SJCRH30 (cell line): ENCODE results near the gene CD4. TPM values are rescaled to one million over a fixed set of nuclear protein-coding genes. Genes with fewer than 3 reads are reported as not detected.

ENCODE experiments used
- DNase-seq, 2 experiments: peaks; one replicate each; pipeline ENCODE4 v3.0.0-alpha.2; 2015 to 2020
- H3K27ac ChIP-seq: fragments of 250-450 bp; sonication (Bioruptor Pico); 2 replicates; pipeline ENCODE4 v1.5.1; 2020; ENCODE audit warnings: mild to moderate bottlenecking, moderate library complexity
- H3K27me3 ChIP-seq: fragments of 250-450 bp; sonication (Bioruptor Pico); 2 replicates; pipeline ENCODE4 v1.5.1; 2020; ENCODE audit warnings: mild to moderate bottlenecking, moderate library complexity
- H3K36me3 ChIP-seq: fragments of 250-450 bp; sonication (Bioruptor Pico); 2 replicates; pipeline ENCODE4 v1.5.1; 2020; ENCODE audit warnings: mild to moderate bottlenecking, moderate library complexity
- H3K4me1 ChIP-seq: fragments of 250-450 bp; sonication (Bioruptor Pico); 2 replicates; pipeline ENCODE4 v1.5.1; 2020; ENCODE audit warnings: mild to moderate bottlenecking, moderate library complexity
- H3K4me3 ChIP-seq: fragments of 250-450 bp; sonication (Bioruptor Pico); 2 replicates; pipeline ENCODE4 v1.5.1; 2020; ENCODE audit warnings: mild to moderate bottlenecking, moderate library complexity
- H3K9me3 ChIP-seq: fragments of 250-450 bp; sonication (Bioruptor Pico); replicated peaks from 2 replicates; pipeline ENCODE4 v1.5.1; 2020; ENCODE audit warnings: mild to moderate bottlenecking, moderate library complexity
- total RNA-seq: library from RNA; depleted of rRNA; stranded (reverse); fragments of >200 nt; shearing (Covaris generic); gene quantifications from 2 replicates; pipeline ENCODE4 v1.2.3, GENCODE V29; 2014

CD4 gene
- total RNA-seq, 1 experiment from 2014 or later, result not detected

DNA sequence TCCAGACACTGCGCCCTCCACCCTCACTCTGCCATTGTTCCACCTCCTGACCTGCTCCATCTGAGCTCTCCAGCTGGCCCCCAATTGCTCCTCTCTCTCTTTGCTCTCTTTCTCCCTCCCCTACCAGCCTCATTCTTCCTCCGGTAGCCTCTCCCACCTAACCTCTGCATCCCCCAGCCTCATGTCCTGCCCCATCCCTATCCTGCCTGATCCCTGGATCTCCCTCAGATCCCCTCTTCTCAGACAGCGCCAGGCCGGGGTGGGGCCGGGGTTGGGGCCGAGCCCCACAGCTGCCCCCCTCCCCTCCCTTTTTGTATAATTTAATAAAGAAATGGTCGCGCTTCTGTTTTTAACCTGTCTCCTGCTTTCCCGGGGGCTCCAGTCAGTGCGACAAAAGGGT, 18.7 kb upstream of the CD4 start:
- H3K36me3 ChIP-seq, result no peaks in the 10 kb centered on the region
- H3K9me3 ChIP-seq, result no peaks in the 10 kb centered on the region
- H3K27ac ChIP-seq, result no peak overlapping the region
- DNase-seq, result no peak
- peaks cover 8% of the 10 kb centered on the region; the same call in 1 of the 2 replicates for H3K4me1 ChIP-seq
- H3K4me3 ChIP-seq, result no peak overlapping the region
- H3K27me3 ChIP-seq, result no peaks in the 10 kb centered on the region

- H3K4me3 ChIP-seq, result no peak overlapping the region
- H3K27ac ChIP-seq, result no peak overlapping the region
- no peak for DNase-seq
- no peaks in the 10 kb centered on the region for H3K27me3 ChIP-seq
- no peaks in the 10 kb centered on the region for H3K9me3 ChIP-seq
- peaks cover 8% of the 10 kb centered on the region; the same call in 1 of the 2 replicates for H3K4me1 ChIP-seq
- no peaks in the 10 kb centered on the region for H3K36me3 ChIP-seq
Observed at GRCh38 chr12:6771091-6771495, 18.2 kb upstream of the CD4 start.

DNA sequence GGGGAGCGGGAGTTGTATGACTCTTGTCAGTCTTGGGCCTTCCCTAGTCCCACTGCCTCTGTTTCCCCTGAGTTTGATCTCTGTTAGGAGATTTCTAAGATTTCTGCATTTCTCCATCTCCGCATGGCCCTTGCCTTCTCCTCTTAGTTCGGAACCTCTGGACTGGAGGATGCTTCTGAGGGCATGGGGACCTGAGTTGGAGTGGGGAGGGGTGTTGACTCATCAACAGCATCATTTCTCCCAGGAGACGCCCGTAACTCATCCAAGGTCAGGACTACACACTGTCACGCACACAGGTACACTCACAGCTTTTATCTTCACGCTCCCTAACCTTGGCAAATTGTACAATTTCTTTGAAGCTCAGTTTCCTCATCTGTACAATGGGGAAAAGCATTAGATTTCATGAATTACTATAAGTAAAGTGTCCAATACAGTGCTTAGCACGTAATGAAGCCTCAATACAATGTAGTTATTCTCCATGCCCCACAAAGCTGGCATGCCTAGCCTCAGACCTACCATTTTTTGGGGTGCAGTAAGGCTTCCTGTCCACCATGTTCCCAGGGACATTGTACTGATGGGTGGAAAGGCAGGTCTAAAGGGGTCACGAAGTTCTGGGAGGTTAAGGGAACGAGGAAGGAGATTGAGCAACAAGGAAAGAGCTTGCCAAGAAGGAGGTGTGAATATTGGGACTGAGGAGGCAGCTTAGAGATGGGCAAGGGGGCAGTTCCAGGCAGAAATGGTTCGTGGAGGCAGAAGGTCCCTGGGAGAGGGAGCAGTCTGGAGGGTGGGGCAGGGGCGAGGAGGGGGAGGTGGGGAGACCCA, 17.6 kb upstream of the CD4 start:
- Histone ChIP-seq H3K27ac (no peak overlapping the region), H3K9me3 (no peaks in the 10 kb centered on the region), H3K4me1 (peaks cover 8% of the 10 kb centered on the region; the same call in 1 of the 2 replicates)

DNA sequence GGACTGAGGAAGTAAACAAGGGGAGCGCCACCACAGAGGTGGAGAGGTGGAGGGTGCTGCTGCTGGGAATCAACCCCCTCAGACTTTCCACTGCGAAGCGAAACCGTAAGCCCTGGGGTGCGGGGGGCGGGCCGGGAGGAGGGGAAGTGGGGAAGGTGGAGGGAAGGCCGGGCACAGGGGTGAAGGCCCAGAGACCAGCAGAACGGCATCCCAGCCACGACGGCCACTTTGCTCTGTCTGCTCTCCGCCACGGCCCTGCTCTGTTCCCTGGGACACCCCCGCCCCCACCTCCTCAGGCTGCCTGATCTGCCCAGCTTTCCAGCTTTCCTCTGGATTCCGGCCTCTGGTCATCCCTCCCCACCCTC, 17.0 kb upstream of the CD4 start, which contains the start of gene LAG3:
Gene LAG3 (plus strand): TSS at position 190 of the 365 bp plus-strand sequence. CDS start 333 bp downstream, outside the sequence.
- no peaks in the 10 kb centered on the region for H3K36me3 ChIP-seq
- H3K4me1 ChIP-seq, result peaks cover 8% of the 10 kb centered on the region; the same call in 1 of the 2 replicates
- H3K27me3 ChIP-seq, result no peaks in the 10 kb centered on the region
- no peak within 1 kb of the TSS for H3K27ac ChIP-seq
- H3K9me3 ChIP-seq, result no peaks in the 10 kb centered on the region
- H3K4me3 ChIP-seq, result no peak within 1 kb of the TSS
- DNase-seq, result no peak

More for the DNA sequence above, 17.6 kb upstream of the CD4 start:
- Histone ChIP-seq H3K4me3 (no peak overlapping the region), H3K36me3 (no peaks in the 10 kb centered on the region), H3K27me3 (no peaks in the 10 kb centered on the region)
- DNase-seq, result no peak

- H3K9me3 ChIP-seq, result no peaks in the 10 kb centered on the region
- H3K4me3 ChIP-seq, result no peak overlapping the region
- no peaks in the 10 kb centered on the region for H3K27me3 ChIP-seq
- no peak overlapping the region for H3K27ac ChIP-seq
- H3K4me1 ChIP-seq, result peaks cover 5% of the 10 kb centered on the region; the same call in 1 of the 2 replicates
- DNase-seq, result no peak
- H3K36me3 ChIP-seq, result no peaks in the 10 kb centered on the region
Observed at GRCh38 chr12:6772726-6773589, 16.4 kb upstream of the CD4 start.

DNA sequence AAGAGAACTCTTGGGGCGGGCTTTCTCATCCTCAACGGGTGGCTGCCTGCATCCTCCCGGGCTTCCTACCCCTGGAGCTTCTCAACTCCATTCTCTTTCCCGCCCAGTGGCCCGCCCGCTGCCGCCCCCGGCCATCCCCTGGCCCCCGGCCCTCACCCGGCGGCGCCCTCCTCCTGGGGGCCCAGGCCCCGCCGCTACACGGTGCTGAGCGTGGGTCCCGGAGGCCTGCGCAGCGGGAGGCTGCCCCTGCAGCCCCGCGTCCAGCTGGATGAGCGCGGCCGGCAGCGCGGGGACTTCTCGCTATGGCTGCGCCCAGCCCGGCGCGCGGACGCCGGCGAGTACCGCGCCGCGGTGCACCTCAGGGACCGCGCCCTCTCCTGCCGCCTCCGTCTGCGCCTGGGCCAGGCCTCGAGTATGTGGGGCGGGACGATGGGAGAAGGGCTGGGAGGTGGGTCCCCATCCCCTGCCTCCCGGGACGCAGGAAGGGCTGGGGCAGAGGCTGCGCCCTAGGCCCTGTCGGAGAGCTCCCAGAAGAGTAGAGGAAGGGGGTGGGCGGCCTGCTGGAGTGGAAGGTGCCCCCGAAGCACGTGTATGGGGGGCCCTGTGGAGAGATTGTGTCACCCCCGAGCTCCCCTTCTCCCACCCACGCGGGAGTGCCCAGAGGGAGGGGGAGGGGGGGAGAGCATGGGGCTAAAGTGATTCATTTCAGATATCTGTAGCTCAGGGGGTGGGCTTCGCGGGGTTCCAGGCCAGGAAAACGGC, 15.6 kb upstream of the CD4 start:
- Histone ChIP-seq H3K9me3 (no peaks in the 10 kb centered on the region), H3K4me1 (0 out of 2 replicates have a peak, but pooled peaks cover 5% of the 10 kb centered on the region), H3K4me3 (no peak overlapping the region), H3K27ac (no peak overlapping the region), H3K27me3 (no peaks in the 10 kb centered on the region), H3K36me3 (no peaks in the 10 kb centered on the region)
- DNase-seq, result no peak

DNA sequence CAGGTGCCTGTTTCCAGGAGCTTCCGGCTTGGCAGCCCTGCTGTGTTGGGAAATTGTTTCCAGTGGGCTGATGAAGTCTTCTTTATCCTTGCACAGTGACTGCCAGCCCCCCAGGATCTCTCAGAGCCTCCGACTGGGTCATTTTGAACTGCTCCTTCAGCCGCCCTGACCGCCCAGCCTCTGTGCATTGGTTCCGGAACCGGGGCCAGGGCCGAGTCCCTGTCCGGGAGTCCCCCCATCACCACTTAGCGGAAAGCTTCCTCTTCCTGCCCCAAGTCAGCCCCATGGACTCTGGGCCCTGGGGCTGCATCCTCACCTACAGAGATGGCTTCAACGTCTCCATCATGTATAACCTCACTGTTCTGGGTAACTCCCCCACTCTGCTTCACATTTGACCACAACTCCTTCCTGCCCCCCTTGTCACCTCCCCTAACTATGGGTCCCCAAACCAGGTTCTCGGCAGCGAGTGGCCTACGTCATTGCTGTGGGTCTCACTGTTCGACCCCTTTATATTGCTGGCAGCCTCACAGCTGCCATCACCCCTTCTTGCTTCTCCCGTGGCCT, 14.7 kb upstream of the CD4 start:
- no peak overlapping the region for H3K27ac ChIP-seq
- H3K4me1 ChIP-seq, result 0 out of 2 replicates have a peak, but pooled peaks cover 4% of the 10 kb centered on the region
- no peak for DNase-seq
- no peaks in the 10 kb centered on the region for H3K36me3 ChIP-seq
- H3K4me3 ChIP-seq, result no peak overlapping the region
- no peaks in the 10 kb centered on the region for H3K9me3 ChIP-seq
- no peaks in the 10 kb centered on the region for H3K27me3 ChIP-seq

DNA sequence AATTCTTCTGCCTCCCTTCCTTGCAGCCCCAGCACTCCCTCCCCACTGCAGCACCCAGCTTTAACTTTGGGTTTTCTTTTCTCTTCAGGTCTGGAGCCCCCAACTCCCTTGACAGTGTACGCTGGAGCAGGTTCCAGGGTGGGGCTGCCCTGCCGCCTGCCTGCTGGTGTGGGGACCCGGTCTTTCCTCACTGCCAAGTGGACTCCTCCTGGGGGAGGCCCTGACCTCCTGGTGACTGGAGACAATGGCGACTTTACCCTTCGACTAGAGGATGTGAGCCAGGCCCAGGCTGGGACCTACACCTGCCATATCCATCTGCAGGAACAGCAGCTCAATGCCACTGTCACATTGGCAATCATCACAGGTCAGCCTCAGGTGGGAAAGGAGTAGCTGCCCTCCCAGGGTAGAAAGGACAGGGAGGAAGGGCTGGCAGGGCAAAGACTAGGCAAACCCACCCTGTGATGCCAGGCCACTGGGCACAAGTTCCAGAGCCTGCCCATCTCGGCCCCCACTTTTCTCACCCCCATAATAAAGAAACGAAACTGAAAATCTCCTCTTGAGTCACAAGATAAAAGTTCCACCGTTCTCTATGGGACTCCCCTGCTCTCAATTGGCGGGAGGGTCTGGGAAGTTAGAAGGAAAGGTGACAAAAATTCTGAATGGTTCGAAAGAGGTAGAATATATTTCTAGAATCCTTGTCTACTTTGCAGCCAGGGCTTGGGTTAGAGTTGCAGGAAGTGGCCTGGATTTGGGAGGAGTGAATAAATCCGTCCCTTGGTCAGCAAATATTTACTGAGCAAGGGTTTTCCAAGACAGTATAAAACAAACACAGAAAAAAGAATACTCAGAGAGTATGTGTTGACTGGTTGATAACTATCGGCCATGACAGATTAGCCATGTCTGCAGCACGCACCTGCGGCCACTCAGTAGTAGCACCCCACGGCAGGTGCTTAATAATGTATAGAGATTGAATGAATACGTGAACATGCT, 13.8 kb upstream of the CD4 start:
- Histone ChIP-seq H3K4me3 (no peak overlapping the region), H3K9me3 (no peaks in the 10 kb centered on the region), H3K36me3 (no peaks in the 10 kb centered on the region), H3K27ac (no peak overlapping the region), H3K27me3 (no peaks in the 10 kb centered on the region), H3K4me1 (0 out of 2 replicates have a peak, but pooled peaks cover 4% of the 10 kb centered on the region)
- no peak for DNase-seq

DNA sequence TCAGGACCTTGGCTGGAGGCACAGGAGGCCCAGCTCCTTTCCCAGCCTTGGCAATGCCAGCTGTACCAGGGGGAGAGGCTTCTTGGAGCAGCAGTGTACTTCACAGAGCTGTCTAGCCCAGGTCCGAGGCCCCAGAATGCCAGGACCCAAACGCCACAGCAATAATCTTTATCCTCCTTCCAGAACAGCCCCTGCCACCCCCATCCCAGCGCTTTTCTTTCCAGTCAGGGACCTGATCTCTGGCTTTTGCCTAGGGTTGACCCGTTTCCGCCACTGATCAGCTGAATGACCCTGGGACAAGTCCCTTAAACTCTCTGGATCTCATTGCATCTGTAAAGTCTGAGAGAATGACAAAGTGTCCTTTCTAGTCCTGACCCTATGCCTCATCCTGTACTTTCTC, 11.9 kb upstream of the CD4 start:
- H3K27ac ChIP-seq, result no peak overlapping the region
- H3K9me3 ChIP-seq, result no peaks in the 10 kb centered on the region
- H3K36me3 ChIP-seq, result no peaks in the 10 kb centered on the region
- H3K4me3 ChIP-seq, result no peak overlapping the region
- no peak for DNase-seq
- H3K27me3 ChIP-seq, result no peaks in the 10 kb centered on the region
- 0 out of 2 replicates have a peak, but pooled peaks cover 4% of the 10 kb centered on the region for H3K4me1 ChIP-seq

GRCh38 chr12:6778217-6778573, 11.1 kb upstream of the CD4 start:
- peak in 1 of 2 experiments; percentile 21 for DNase-seq
- Histone ChIP-seq H3K4me3 (peak overlapping the region; percentile 47), H3K9me3 (no peaks in the 10 kb centered on the region), H3K36me3 (no peaks in the 10 kb centered on the region), H3K27ac (no peak overlapping the region), H3K27me3 (no peaks in the 10 kb centered on the region), H3K4me1 (0 out of 2 replicates have a peak, but pooled peaks cover 4% of the 10 kb centered on the region)

GRCh38 chr12:6778574-6779550, 10.5 kb upstream of the CD4 start:
- H3K36me3 ChIP-seq, result no peaks in the 10 kb centered on the region
- H3K4me3 ChIP-seq, result peak overlapping the region; percentile 47
- H3K27ac ChIP-seq, result no peak overlapping the region
- DNase-seq, result peak; percentile 94 to 98
- peaks cover 4% of the 10 kb centered on the region; the same call in 1 of the 2 replicates for H3K4me1 ChIP-seq
- no peaks in the 10 kb centered on the region for H3K9me3 ChIP-seq
- H3K27me3 ChIP-seq, result no peaks in the 10 kb centered on the region

DNA sequence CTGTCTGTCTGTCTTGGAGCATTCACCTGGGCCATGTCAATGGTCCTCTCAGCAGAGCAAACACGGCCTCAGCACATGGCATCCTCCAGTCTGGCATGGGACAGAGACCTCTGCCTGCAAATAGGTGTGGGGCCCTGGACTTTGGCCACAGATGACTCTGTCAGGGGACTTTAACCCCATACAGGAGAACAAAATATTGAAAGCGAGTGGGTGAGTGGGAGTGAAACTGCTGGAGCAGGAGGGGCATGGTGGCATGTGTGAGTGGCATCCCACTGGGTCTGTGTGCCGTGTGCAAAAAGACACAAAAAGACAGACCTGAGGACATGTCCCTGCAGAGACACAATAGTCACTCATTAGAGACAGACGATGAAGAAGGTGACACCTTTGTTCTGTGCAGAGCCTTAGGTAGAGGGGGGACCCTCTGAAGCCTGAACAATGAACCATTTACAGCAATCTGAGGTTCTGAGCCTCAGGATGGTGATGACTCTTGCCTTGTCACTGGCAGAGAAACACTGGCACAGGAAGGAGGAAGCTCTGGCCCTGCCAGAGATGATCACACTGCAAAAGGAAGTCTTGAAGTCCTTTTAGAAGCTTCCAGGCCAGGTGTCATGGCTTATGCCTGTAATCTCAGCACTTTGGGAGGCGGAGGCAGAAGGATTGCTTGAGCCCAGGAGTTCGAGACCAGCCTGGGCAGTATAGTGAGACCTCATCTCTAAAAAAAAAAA, 9.5 kb upstream of the CD4 start:
- H3K27me3 ChIP-seq, result no peaks in the 10 kb centered on the region
- no peaks in the 10 kb centered on the region for H3K9me3 ChIP-seq
- no peak overlapping the region for H3K4me3 ChIP-seq
- H3K27ac ChIP-seq, result no peak overlapping the region
- no peak for DNase-seq
- no peaks in the 10 kb centered on the region for H3K36me3 ChIP-seq
- H3K4me1 ChIP-seq, result peaks cover 12% of the 10 kb centered on the region; the same call in 1 of the 2 replicates
